Lung (tissue), 12 donors: ENCODE measurements around the gene LRFN5. TPM values are rescaled to one million over a fixed set of nuclear protein-coding genes. Genes with fewer than 3 reads are reported as not detected.
"Not testable (repeated sequence)": the region's sequence is repeated elsewhere in the genome, so short reads cannot be mapped to it uniquely, and the experiment has no call there.

ENCODE experiments used
- ATAC-seq: fragments of 200-7000 bp; cut with Tn5 transposase; one replicate; pipeline ENCODE4 v1.9.1; 2020; ENCODE audit warnings: moderate number of reproducible peaks; ENCODE audit not compliant: insufficient read depth, low FRiP score
- DNase-seq, 3 donors: peaks; one replicate each; pipeline ENCODE4 v3.0.0-alpha.2; 2013 to 2017
- H3K27ac ChIP-seq, 2 donors: one replicate each; pipeline ENCODE4 v1.5.1; 2013; ENCODE audit warnings: mild to moderate bottlenecking in 2 of 2, moderate library complexity in 2 of 2, control low read depth in 1 of 2, inconsistent platforms in 1 of 2, low read depth in 1 of 2, low read length in 1 of 2
- H3K27me3 ChIP-seq, 3 donors: one replicate each; pipeline ENCODE4 v1.5.1; 2013; ENCODE audit warnings: low read length in 2 of 3; ENCODE audit not compliant: control insufficient read depth in 3 of 3, insufficient read depth in 3 of 3
- H3K36me3 ChIP-seq, 4 donors: one replicate each; pipeline ENCODE4 v1.5.1; 2013; ENCODE audit warnings: low read length in 4 of 4, mild to moderate bottlenecking in 1 of 4, moderate library complexity in 1 of 4; ENCODE audit not compliant: control insufficient read depth in 4 of 4, insufficient read depth in 4 of 4
- H3K4me1 ChIP-seq, 5 donors: one replicate each; pipeline ENCODE4 v1.5.1; 2013; ENCODE audit warnings: low read length in 5 of 5, mild to moderate bottlenecking in 2 of 5, moderate library complexity in 1 of 5; ENCODE audit not compliant: control insufficient read depth in 5 of 5, insufficient read depth in 5 of 5
- H3K4me3 ChIP-seq: one replicate; pipeline ENCODE4 v1.5.1; 2013; ENCODE audit warnings: mild to moderate bottlenecking, control low read depth, moderate library complexity
- H3K9ac ChIP-seq, 2 donors: one replicate each; pipeline ENCODE4 v1.5.1; 2013; ENCODE audit warnings: low read length in 2 of 2, control low read depth in 1 of 2; ENCODE audit not compliant: insufficient read depth in 1 of 2
- H3K9me3 ChIP-seq, 4 donors: one replicate each; pipeline ENCODE4 v1.5.1; 2013; ENCODE audit warnings: low read length in 3 of 4, mild to moderate bottlenecking in 1 of 4, moderate library complexity in 1 of 4; ENCODE audit not compliant: control insufficient read depth in 4 of 4, insufficient read depth in 3 of 4
- WGBS, 2 donors: extraction: QIAGEN DNeasy Blood & Tissue Kit; methylation state at CpG; one replicate each; pipeline ENCODE4 v1.1.7; 2013; 5-methylcytosine and 5-hydroxymethylcytosine counted together
- polyA plus RNA-seq, 2 donors: library from polyadenylated mRNA; stranded (reverse); fragments of 200-250 nt; gene quantifications; one replicate each; pipeline ENCODE4 v1.2.1, GENCODE V29; 2013
- total RNA-seq, 2 donors: library from RNA; depleted of rRNA in 1 of 2; stranded (reverse); fragments of >200 nt in 1 of 2; gene quantifications; one replicate each; pipeline ENCODE4 v1.2.1, GENCODE V29; 2014 to 2021
- TF ChIP-seq, protein P1 (sequence below): IDR thresholded peaks from 2 replicates; pipeline ENCODE4 v1.5.1; 2012; ENCODE audit warnings: mild to moderate bottlenecking; ENCODE audit errors: control extremely low read depth, extremely low read depth
- donor health status: control.
- donor health status: control.
- donor health status: Bipolar disorder and iron deficiency.
- donor health status: healthy.
- donor health status: DM: yes; HTN: yes; CAD: no.

Gene LRFN5
- total and polyA plus RNA-seq, 4 donors, result 0.40 to 12.6 (median 1.2) TPM

DNA sequence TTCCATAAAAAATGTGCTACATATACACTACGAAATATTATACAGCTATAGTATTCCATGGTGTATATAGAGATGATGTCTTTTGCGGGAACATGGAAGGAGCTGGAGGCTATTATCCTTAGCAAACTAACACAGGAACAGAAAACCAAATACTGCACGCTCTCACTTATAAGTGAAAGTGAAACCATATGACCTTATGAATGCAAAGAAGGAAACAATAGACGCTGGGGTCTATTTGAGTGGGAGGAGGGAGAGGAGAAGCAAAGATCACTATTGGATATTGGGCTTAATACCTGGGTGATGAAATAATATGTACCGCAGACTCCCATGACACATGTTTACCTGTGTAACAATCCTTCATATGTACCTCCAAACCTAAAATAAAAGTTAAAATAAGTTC is 142.8 kb downstream of the LRFN5 start:
- WGBS, 2 donors, result 42 to 43% methylated on average over 5 of the region's 5 CpGs
- H3K36me3 ChIP-seq, result no peaks in the 10 kb centered on the region
- H3K9me3 ChIP-seq, result no peaks in the 10 kb centered on the region
- H3K4me3 ChIP-seq, result no peak overlapping the region
- no peak overlapping the region for H3K9ac ChIP-seq
- TF ChIP-seq, protein P1, sequence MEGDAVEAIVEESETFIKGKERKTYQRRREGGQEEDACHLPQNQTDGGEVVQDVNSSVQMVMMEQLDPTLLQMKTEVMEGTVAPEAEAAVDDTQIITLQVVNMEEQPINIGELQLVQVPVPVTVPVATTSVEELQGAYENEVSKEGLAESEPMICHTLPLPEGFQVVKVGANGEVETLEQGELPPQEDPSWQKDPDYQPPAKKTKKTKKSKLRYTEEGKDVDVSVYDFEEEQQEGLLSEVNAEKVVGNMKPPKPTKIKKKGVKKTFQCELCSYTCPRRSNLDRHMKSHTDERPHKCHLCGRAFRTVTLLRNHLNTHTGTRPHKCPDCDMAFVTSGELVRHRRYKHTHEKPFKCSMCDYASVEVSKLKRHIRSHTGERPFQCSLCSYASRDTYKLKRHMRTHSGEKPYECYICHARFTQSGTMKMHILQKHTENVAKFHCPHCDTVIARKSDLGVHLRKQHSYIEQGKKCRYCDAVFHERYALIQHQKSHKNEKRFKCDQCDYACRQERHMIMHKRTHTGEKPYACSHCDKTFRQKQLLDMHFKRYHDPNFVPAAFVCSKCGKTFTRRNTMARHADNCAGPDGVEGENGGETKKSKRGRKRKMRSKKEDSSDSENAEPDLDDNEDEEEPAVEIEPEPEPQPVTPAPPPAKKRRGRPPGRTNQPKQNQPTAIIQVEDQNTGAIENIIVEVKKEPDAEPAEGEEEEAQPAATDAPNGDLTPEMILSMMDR, result no peak
- no peak for ATAC-seq
- no peak overlapping the region for H3K27ac ChIP-seq
- DNase-seq, result peak in 2 of 3 donors; percentile 13 to 18
- no peaks in the 10 kb centered on the region for H3K4me1 ChIP-seq
- no peaks in the 10 kb centered on the region for H3K27me3 ChIP-seq

DNA sequence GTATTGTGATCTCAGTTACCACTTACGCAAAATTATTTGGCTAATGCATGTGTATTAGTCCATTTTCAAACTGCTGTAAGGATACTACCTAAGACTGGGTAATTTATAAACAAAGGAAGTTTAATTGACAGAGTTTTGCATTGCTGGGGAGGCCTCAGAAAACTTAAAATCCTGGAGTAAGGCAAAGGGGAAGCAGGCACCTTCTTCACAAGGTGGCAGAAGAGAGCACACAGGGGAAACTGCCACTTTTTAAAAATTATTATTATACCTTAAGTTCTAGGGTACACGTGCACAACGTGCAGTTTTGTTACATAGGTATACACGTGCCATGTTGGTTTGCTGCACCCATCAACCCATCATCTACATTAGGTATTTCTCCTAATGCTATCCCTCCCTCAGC is 143.9 kb downstream of the LRFN5 start:
- H3K36me3 ChIP-seq, H3K27me3 ChIP-seq, H3K4me3 ChIP-seq, ATAC-seq, H3K27ac ChIP-seq, H3K4me1 ChIP-seq, DNase-seq, H3K9me3 ChIP-seq, H3K9ac ChIP-seq: not testable (repeated sequence)
- WGBS, 2 donors, result 77 to 78% methylated on average over 4 of the region's 4 CpGs

GRCh38 chr14:41758011-41758665 is 151.5 kb downstream of the LRFN5 start:
- Histone ChIP-seq H3K9me3 (peaks cover 0 to 2% (median 0%) of the 10 kb centered on the region in 4 donors), H3K4me3 (no peak overlapping the region), H3K9ac (no peak overlapping the region), H3K27me3 (no peaks in the 10 kb centered on the region), H3K4me1 (no peaks in the 10 kb centered on the region), H3K27ac (no peak overlapping the region), H3K36me3 (no peaks in the 10 kb centered on the region)
- DNase-seq (no peak), ATAC-seq (no peak)
- WGBS, 2 donors, result 85 to 91% methylated on average over 1 of the region's 1 CpG
- TF ChIP-seq, protein P1, result no peak

- WGBS, 2 donors, result 86 to 95% methylated on average over 2 of the region's 2 CpGs
- Histone ChIP-seq H3K27ac (no peak overlapping the region), H3K27me3 (no peaks in the 10 kb centered on the region), H3K4me1 (no peaks in the 10 kb centered on the region), H3K9ac (no peak overlapping the region), H3K36me3 (no peaks in the 10 kb centered on the region), H3K9me3 (peaks cover 0 to 2% (median 0%) of the 10 kb centered on the region in 4 donors), H3K4me3 (no peak overlapping the region)
- DNase-seq (no peak), ATAC-seq (no peak)
- TF ChIP-seq, protein P1, result no peak
Observed at GRCh38 chr14:41761204-41761603, 154.5 kb downstream of the LRFN5 start.
